GM10266 (cell line): ENCODE data around the gene ZGLP1.

ENCODE experiments used
- DNase-seq: peaks from one replicate; pipeline ENCODE4 v3.0.0; 2012; ENCODE audit errors: extremely low spot score
- CTCF ChIP-seq: IDR thresholded peaks from 2 replicates; pipeline ENCODE4 v1.5.1; 2012; ENCODE audit warnings: mild to moderate bottlenecking, low read depth; ENCODE audit not compliant: control insufficient read depth, insufficient read depth; ENCODE audit errors: missing control alignments

The ZGLP1 gene

GRCh38 chr19:10321874-10322835 is 12.5 kb upstream of the ZGLP1 start:
- no peak for DNase-seq
- no peak for TF ChIP-seq CTCF

DNA sequence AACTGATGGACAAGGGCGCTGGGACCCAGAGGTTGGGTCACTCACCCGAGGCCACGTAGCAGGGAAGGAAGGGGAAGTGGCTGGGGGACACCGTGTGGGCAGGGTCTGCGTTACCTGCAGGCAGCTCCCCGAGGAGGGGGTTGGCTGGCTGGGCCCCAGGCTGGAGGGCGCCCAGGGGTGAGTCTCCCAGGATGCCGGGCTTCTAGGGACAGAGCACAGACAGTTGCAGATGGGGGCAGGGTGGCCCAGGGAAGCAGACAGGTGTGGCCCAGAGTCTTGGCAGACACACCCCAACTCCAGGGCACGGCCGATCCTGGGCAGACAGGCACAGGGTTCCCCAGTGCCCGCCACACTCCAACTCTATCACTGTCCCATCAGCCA is 11.8 kb upstream of the ZGLP1 start:
- TF ChIP-seq CTCF = no peak
- no peak for DNase-seq

DNA sequence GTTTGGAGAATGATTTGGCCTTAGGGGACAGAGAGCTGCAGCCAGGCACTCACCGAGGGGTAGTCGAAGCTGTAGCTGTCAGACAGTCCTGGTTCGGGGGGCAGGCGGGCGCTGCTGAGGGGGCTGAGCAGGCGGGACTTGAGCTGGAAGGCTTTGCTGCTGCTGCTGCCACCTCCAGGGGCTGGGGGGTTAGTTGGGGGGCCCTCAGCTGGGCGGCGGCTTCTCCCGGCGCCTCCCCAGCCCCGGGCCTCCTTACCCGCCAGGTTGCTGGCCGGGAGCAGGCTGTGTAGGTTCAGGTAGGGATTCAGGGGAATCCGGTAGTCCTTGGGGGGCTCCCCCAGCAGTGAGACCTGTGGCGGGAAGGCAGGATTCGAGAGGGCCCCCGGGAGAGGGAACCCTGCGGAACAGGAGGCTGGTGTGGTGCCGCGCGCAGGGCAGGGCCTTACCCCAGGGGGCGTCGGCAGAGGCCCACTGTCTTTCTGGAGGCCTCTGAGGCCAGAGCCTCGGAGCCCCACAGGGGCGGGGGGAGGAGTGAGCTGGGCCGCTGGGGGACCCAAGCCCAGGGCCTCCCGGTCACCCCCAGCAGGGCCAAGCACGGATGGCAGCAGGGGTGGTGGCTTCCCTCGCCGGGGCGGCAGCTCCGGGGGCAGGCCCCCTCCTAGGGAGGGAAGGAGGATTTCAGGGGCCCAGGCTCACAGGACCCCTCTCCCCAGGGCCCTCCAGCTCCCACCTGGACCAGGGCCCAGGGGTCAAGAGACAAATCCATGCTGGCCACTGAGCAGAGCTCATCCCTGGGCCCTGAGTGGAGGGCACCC is 11.2 kb upstream of the ZGLP1 start:
- DNase-seq = no peak
- TF ChIP-seq CTCF = no peak

DNA sequence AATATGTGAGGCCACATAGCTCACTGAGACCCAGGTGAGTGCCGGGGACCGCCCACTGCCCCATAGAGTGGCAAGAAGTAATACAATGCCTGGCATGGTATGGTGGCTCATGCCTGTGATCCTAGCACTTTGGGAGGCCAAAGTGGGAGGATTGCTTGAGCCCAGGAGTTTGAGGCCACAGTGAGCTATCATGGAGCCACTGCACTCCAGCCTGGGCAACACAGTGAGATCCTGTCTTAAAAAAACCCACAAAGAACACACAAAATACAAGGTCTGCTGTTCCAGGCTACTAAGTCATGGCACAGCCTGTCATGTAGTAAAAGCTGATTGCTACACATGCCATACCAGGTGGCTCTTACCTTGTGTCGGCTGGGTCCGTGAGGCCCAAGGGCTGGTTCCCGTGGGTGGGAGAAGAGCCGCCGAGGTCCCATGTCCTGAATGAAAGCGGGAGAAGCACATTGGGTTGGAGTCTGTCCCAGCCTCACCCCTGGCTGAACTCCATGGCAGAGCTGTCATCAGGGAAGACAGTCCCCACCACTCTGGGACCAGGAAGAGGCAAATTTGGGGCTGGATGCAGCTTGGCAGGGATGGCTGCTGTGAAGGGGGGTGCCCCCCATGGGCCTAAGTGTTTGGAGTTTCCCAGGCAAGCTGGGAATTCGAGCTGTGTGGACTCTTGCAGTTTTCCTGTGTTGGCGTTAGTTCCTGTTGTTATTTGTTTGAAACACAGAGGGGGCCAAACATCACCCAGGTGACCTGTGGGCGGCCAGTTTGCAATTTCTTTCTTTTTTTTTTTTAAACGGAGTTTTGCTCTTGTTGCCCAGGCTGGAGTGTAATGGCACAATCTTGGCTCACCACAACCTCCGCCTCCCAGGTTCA is 9.4 kb upstream of the ZGLP1 start:
- no peak for TF ChIP-seq CTCF
- no peak for DNase-seq

- DNase-seq = no peak
- no peak for TF ChIP-seq CTCF
These were observed 8.3 kb upstream of the ZGLP1 start for GRCh38 chr19:10317857-10318462.

GRCh38 chr19:10317045-10317856 is 7.6 kb upstream of the ZGLP1 start:
- DNase-seq = no peak
- TF ChIP-seq CTCF = no peak
